GM19324 (cell line): ENCODE measurements around the gene DDIT3.

Experiments used
- ATAC-seq: cut with Tn5 transposase; IDR thresholded peaks from one replicate; pipeline ENCODE4 v1.9.1; 2021; ENCODE audit warnings: mild to moderate bottlenecking, moderate library complexity; ENCODE audit not compliant: unreplicated experiment, low FRiP score

Gene DDIT3

GRCh38 chr12:57471661-57472060 lies 48.7 kb downstream of the DDIT3 start:
- no peak for ATAC-seq

DNA sequence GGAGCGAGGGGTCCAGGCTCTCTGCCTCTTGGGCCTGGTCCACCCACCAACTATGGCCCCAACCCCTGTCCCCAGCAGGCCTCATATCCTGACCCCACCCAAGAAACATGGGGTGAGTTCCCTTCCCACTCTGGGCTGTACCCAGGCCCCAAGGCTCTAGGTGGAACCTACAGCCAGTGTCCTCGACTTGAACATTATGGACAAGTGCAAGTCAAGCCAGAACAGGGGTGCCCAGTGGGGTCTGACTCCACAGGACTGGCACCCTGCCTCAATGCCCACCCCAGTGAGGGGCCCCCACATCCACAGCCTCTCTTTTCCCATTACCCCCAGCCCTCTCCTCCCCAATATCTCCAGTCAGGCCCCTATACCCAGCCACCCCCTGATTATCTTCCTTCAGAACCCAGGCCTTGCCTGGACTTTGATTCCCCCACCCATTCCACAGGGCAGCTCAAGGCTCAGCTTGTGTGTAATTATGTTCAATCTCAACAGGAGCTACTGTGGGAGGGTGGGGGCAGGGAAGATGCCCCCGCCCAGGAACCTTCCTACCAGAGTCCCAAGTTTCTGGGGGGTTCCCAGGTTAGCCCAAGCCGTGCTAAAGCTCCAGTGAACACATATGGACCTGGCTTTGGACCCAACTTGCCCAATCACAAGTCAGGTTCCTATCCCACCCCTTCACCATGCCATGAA lies 49.2 kb downstream of the DDIT3 start:
- no peak for ATAC-seq

- ATAC-seq, result no peak
These were observed 49.9 kb downstream of the DDIT3 start for GRCh38 chr12:57470286-57470969.

- no peak for ATAC-seq
These were observed 50.8 kb downstream of the DDIT3 start for GRCh38 chr12:57469296-57470164.

- no peak for ATAC-seq
These were observed 52.4 kb downstream of the DDIT3 start for GRCh38 chr12:57467915-57468314.

DNA sequence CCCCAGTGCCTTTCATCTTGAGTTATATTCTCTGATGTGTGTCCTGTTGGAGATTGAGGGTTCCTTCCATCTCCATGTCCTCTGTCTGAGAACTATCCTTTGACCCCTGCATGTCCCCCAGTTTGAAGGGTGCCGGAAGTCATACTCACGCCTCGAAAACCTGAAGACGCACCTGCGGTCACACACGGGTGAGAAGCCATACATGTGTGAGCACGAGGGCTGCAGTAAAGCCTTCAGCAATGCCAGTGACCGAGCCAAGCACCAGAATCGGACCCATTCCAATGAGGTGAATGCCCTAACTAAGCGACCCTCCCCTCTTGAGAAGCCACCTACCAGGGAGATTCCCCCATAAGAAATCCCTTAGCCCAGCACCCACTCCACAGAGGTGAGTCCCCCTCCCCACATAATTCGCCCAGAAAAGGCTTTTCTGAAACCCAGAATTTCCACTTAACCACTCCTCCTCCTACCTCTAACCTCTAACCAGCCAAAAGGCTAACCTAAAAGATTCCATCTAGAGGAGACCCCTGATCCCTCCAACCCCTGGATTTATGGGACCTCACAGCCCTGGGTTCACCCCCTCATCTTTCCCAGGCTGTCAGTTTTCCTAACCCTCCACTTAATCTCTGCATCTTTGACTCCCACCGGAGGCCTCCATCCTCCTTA lies 53.0 kb downstream of the DDIT3 start:
- no peak for ATAC-seq
